Trophoblast cell (in vitro differentiated cells and primary cell): ENCODE data around the gene CLSTN3.

Experiments
- DNase-seq, 2 donors: peaks; one replicate each; pipeline ENCODE4 v3.0.0-alpha.2; 2016
- H2AFZ ChIP-seq: 2 replicates; pipeline ENCODE4 v1.6.1; 2013; ENCODE audit warnings: low read length, moderate library complexity, mild to moderate bottlenecking; ENCODE audit not compliant: insufficient read depth, poor library complexity
- H2AK5ac ChIP-seq: 2 replicates; pipeline ENCODE4 v1.6.1; 2013; ENCODE audit warnings: mild to moderate bottlenecking, low read length
- H2BK120ac ChIP-seq: 2 replicates; pipeline ENCODE4 v1.6.1; 2013; ENCODE audit warnings: low read length, mild to moderate bottlenecking, moderate library complexity; ENCODE audit not compliant: insufficient read depth, poor library complexity
- H2BK12ac ChIP-seq: 2 replicates; pipeline ENCODE4 v1.6.1; 2013; ENCODE audit warnings: mild to moderate bottlenecking, low read length, moderate library complexity
- H2BK5ac ChIP-seq: 2 replicates; pipeline ENCODE4 v1.6.1; 2013; ENCODE audit warnings: low read length, low read depth, moderate library complexity, mild to moderate bottlenecking; ENCODE audit not compliant: poor library complexity
- H3K14ac ChIP-seq: 2 replicates; pipeline ENCODE4 v1.6.1; 2013; ENCODE audit warnings: mild to moderate bottlenecking, low read length
- H3K18ac ChIP-seq: 2 replicates; pipeline ENCODE4 v1.6.1; 2013; ENCODE audit warnings: mild to moderate bottlenecking, low read length
- H3K23ac ChIP-seq: 2 replicates; pipeline ENCODE4 v1.6.1; 2013; ENCODE audit warnings: low read length
- H3K27ac ChIP-seq: 2 replicates; pipeline ENCODE4 v1.5.1; 2013; ENCODE audit warnings: low read depth, mild to moderate bottlenecking, inconsistent platforms, low read length, moderate library complexity
- H3K27me3 ChIP-seq: 2 replicates; pipeline ENCODE4 v1.6.1; 2013; ENCODE audit warnings: inconsistent platforms, mild to moderate bottlenecking, low read length, moderate library complexity; ENCODE audit not compliant: insufficient read depth
- H3K36me3 ChIP-seq, 2 experiments: 1 replicate in 1 of 2; 2 replicates in 1 of 2; pipeline ENCODE4 v1.6.1; 2013; ENCODE audit warnings: low read length in 2 of 2, mild to moderate bottlenecking in 2 of 2, moderate library complexity in 1 of 2; ENCODE audit not compliant: insufficient read depth in 2 of 2, control insufficient read depth in 1 of 2
- H3K4ac ChIP-seq: 2 replicates; pipeline ENCODE4 v1.6.1; 2013; ENCODE audit warnings: low read depth, mild to moderate bottlenecking, low read length, moderate library complexity
- H3K4me1 ChIP-seq, 2 experiments: 1 replicate in 1 of 2; 2 replicates in 1 of 2; pipeline ENCODE4 v1.6.1; 2013; ENCODE audit warnings: low read length in 2 of 2, mild to moderate bottlenecking in 2 of 2, moderate library complexity in 1 of 2; ENCODE audit not compliant: insufficient read depth in 2 of 2, control insufficient read depth in 1 of 2
- H3K4me2 ChIP-seq: 2 replicates; pipeline ENCODE4 v1.6.1; 2013; ENCODE audit warnings: inconsistent platforms, mild to moderate bottlenecking, low read length, moderate library complexity
- H3K4me3 ChIP-seq: 2 replicates; pipeline ENCODE4 v1.5.1; 2013; ENCODE audit warnings: mild to moderate bottlenecking, low read depth, low read length, inconsistent platforms
- H3K79me1 ChIP-seq: one replicate; pipeline ENCODE4 v1.6.1; 2013; ENCODE audit warnings: low read length
- H3K79me2 ChIP-seq: 2 replicates; pipeline ENCODE4 v1.6.1; 2013; ENCODE audit warnings: low read length, mild to moderate bottlenecking; ENCODE audit not compliant: control insufficient read depth, insufficient read depth, poor library complexity
- H3K9ac ChIP-seq: 2 replicates; pipeline ENCODE4 v1.6.1; 2013; ENCODE audit warnings: mild to moderate bottlenecking, low read length
- H3K9me3 ChIP-seq: 2 replicates; pipeline ENCODE4 v1.6.1; 2013; ENCODE audit warnings: low read depth, mild to moderate bottlenecking, control low read depth, inconsistent platforms, low read length; ENCODE audit not compliant: insufficient read depth
- H4K12ac ChIP-seq: 2 replicates; pipeline ENCODE4 v1.6.1; 2013; ENCODE audit warnings: low read depth, mild to moderate bottlenecking, low read length, moderate library complexity
- H4K8ac ChIP-seq: 2 replicates; pipeline ENCODE4 v1.6.1; 2013; ENCODE audit warnings: low read depth, mild to moderate bottlenecking, low read length, moderate library complexity
- H4K91ac ChIP-seq: one replicate; pipeline ENCODE4 v1.6.1; 2013; ENCODE audit warnings: low read depth, mild to moderate bottlenecking, low read length, moderate library complexity
- WGBS: extraction: QIAGEN DNeasy Blood & Tissue Kit; methylation state at CpG from one replicate; pipeline ENCODE4 v1.1.7; 2013; ENCODE audit warnings: missing lambda C conversion rate; ENCODE audit not compliant: insufficient read length, insufficient coverage; ENCODE audit errors: extremely low coverage; 5-methylcytosine and 5-hydroxymethylcytosine counted together

The CLSTN3 gene

GRCh38 chr12:7090222-7090998, 39.8 kb upstream of the CLSTN3 start:
- Histone ChIP-seq H3K9ac (no peak overlapping the region), H3K4me1 (no peaks in the 10 kb centered on the region), H4K8ac (no peak overlapping the region), H3K27me3 (no peaks in the 10 kb centered on the region), H2AK5ac (no peak overlapping the region), H3K79me2 (no peaks in the 10 kb centered on the region), H4K91ac (no peak overlapping the region), H3K18ac (no peak overlapping the region), H2BK120ac (no peak overlapping the region), H3K36me3 (no peaks in the 10 kb centered on the region), H2AFZ (no peak overlapping the region), H3K14ac (no peak overlapping the region), H3K27ac (no peak overlapping the region), H3K4ac (no peak overlapping the region), H3K23ac (no peak overlapping the region), H3K4me2 (no peak overlapping the region), H3K79me1 (no peaks in the 10 kb centered on the region), H2BK12ac (no peak overlapping the region), H2BK5ac (no peak overlapping the region), H4K12ac (no peak overlapping the region), H3K9me3 (no peaks in the 10 kb centered on the region), H3K4me3 (peak overlapping the region; percentile 36)
- no peak for DNase-seq
- WGBS: no CpG with 5 or more reads among the region's 16 CpGs

GRCh38 chr12:7091171-7091570, 39.0 kb upstream of the CLSTN3 start:
- DNase-seq: no peak
- Histone ChIP-seq H3K23ac (no peak overlapping the region), H3K36me3 (no peaks in the 10 kb centered on the region), H3K4me1 (no peaks in the 10 kb centered on the region), H3K4ac (no peak overlapping the region), H4K12ac (no peak overlapping the region), H4K8ac (no peak overlapping the region), H2AFZ (no peak overlapping the region), H2BK120ac (no peak overlapping the region), H3K9ac (no peak overlapping the region), H2AK5ac (no peak overlapping the region), H3K14ac (no peak overlapping the region), H3K18ac (no peak overlapping the region), H3K4me2 (no peak overlapping the region), H2BK5ac (no peak overlapping the region), H3K27me3 (no peaks in the 10 kb centered on the region), H3K79me1 (no peaks in the 10 kb centered on the region), H2BK12ac (no peak overlapping the region), H4K91ac (no peak overlapping the region), H3K4me3 (no peak overlapping the region), H3K27ac (no peak overlapping the region), H3K79me2 (no peaks in the 10 kb centered on the region), H3K9me3 (no peaks in the 10 kb centered on the region)
- WGBS: no CpG with 5 or more reads among the region's 7 CpGs

GRCh38 chr12:7091660-7092228, 38.4 kb upstream of the CLSTN3 start:
- Histone ChIP-seq H2AK5ac (no peak overlapping the region), H3K4me1 (no peaks in the 10 kb centered on the region), H3K9ac (no peak overlapping the region), H3K18ac (no peak overlapping the region), H2BK120ac (no peak overlapping the region), H3K27ac (no peak overlapping the region), H3K4me3 (no peak overlapping the region), H3K9me3 (no peaks in the 10 kb centered on the region), H2AFZ (no peak overlapping the region), H3K27me3 (no peaks in the 10 kb centered on the region), H4K8ac (no peak overlapping the region), H3K36me3 (no peaks in the 10 kb centered on the region), H3K23ac (no peak overlapping the region), H3K4me2 (no peak overlapping the region), H3K79me1 (no peaks in the 10 kb centered on the region), H3K14ac (no peak overlapping the region), H4K91ac (no peak overlapping the region), H4K12ac (no peak overlapping the region), H2BK12ac (no peak overlapping the region), H3K79me2 (no peaks in the 10 kb centered on the region), H3K4ac (no peak overlapping the region), H2BK5ac (no peak overlapping the region)
- WGBS: no CpG with 5 or more reads among the region's 10 CpGs
- no peak for DNase-seq

- H3K79me1 ChIP-seq: no peaks in the 10 kb centered on the region
- H4K8ac ChIP-seq: peak within 1 kb of the TSS; percentile 23
- no peak within 1 kb of the TSS for H2AK5ac ChIP-seq
- H3K14ac ChIP-seq: no peak within 1 kb of the TSS
- H3K23ac ChIP-seq: no peak within 1 kb of the TSS
- H2AFZ ChIP-seq: no peak within 1 kb of the TSS
- no peaks in the 10 kb centered on the region for H3K27me3 ChIP-seq
- no peaks in the 10 kb centered on the region for H3K79me2 ChIP-seq
- H3K36me3 ChIP-seq: peaks cover 0 to under 1% of the 10 kb centered on the region in 2 experiments
- no peaks in the 10 kb centered on the region for H3K9me3 ChIP-seq
- no peak within 1 kb of the TSS for H3K18ac ChIP-seq
- no peak within 1 kb of the TSS for H4K91ac ChIP-seq
- no peak within 1 kb of the TSS for H3K4ac ChIP-seq
- H2BK120ac ChIP-seq: no peak within 1 kb of the TSS
- peak within 1 kb of the TSS; percentile 59 for H3K4me2 ChIP-seq
- no peak within 1 kb of the TSS for H3K9ac ChIP-seq
- H2BK12ac ChIP-seq: no peak within 1 kb of the TSS
- H4K12ac ChIP-seq: no peak within 1 kb of the TSS
- no peak within 1 kb of the TSS for H2BK5ac ChIP-seq
- WGBS: no CpG with 5 or more reads among the region's 16 CpGs
- peak; percentile 17 to 72 for DNase-seq
- no peak within 1 kb of the TSS for H3K4me3 ChIP-seq
- no peak within 1 kb of the TSS for H3K27ac ChIP-seq
- H3K4me1 ChIP-seq: no peaks in the 10 kb centered on the region
Measured at GRCh38 chr12:7092229-7092985, 37.8 kb upstream of the CLSTN3 start, which contains the start of gene C1R. Gene C1R, minus strand, starts transcription at chr12:7092445. Its CDS starts 57 bp downstream, at chr12:7092388.
